Medulla oblongata (tissue), 1 donor: ENCODE results near the gene SGPP2.
"Not testable (repeated sequence)": the region's sequence is repeated elsewhere in the genome, so short reads cannot be mapped to it uniquely, and the experiment has no call there.

Source experiments
- DNase-seq: peaks from one replicate; pipeline ENCODE4 v3.0.0-alpha.2; 2015; ENCODE audit errors: extremely low spot score

SGPP2 gene

GRCh38 chr2:222424276-222424728, at the start of gene SGPP2:
TSS of gene SGPP2 (plus strand) at chr2:222424543. CDS start at chr2:222424603, 60 bp downstream.
- no peak for DNase-seq

- no peak for DNase-seq
These were observed 48.5 kb upstream of the SGPP2 start for GRCh38 chr2:222375798-222376197.

GRCh38 chr2:222380456-222380855, 43.9 kb upstream of the SGPP2 start:
- no peak for DNase-seq

- no peak for DNase-seq
These were observed 42.8 kb upstream of the SGPP2 start for GRCh38 chr2:222381566-222381965.

- DNase-seq, result no peak
These were observed 41.1 kb upstream of the SGPP2 start for GRCh38 chr2:222383255-222383654.

GRCh38 chr2:222391743-222392285, 32.5 kb upstream of the SGPP2 start:
- no peak for DNase-seq

GRCh38 chr2:222393733-222394267, 30.5 kb upstream of the SGPP2 start:
- no peak for DNase-seq

- DNase-seq, result no peak
These were observed 25.9 kb upstream of the SGPP2 start for GRCh38 chr2:222398446-222398885.

- no peak for DNase-seq
These were observed 25.1 kb upstream of the SGPP2 start for GRCh38 chr2:222399038-222399783.

GRCh38 chr2:222404151-222404905, 20.0 kb upstream of the SGPP2 start:
- no peak for DNase-seq

- DNase-seq, result no peak
These were observed 15.7 kb upstream of the SGPP2 start for GRCh38 chr2:222408684-222409083.

- DNase-seq, result no peak
These were observed 13.8 kb upstream of the SGPP2 start for GRCh38 chr2:222410534-222410933.

GRCh38 chr2:222412334-222412733, 12.0 kb upstream of the SGPP2 start:
- DNase-seq, result not testable (repeated sequence)

- no peak for DNase-seq
These were observed 10.9 kb upstream of the SGPP2 start for GRCh38 chr2:222413295-222413911.

- DNase-seq, result no peak
These were observed 5.6 kb upstream of the SGPP2 start for GRCh38 chr2:222418739-222419138.

GRCh38 chr2:222420508-222420907, 3.8 kb upstream of the SGPP2 start:
- DNase-seq, result no peak

GRCh38 chr2:222421626-222422025, 2.7 kb upstream of the SGPP2 start:
- no peak for DNase-seq

- no peak for DNase-seq
These were observed 1.2 kb upstream of the SGPP2 start for GRCh38 chr2:222423186-222423585.

- no peak for DNase-seq
These were observed 589 bp upstream of the SGPP2 start for GRCh38 chr2:222423632-222424275.

- DNase-seq, result no peak
These were observed 657 bp downstream of the SGPP2 start for GRCh38 chr2:222424729-222425671.
